Neutrophil (primary cell): Measurements from ENCODE around the gene EML6.

Source experiments
- H3K27ac ChIP-seq: fragments of 200-600 bp; sonication (generic); 2 replicates; pipeline ENCODE4 v1.5.1; 2016; ENCODE audit warnings: mild to moderate bottlenecking, moderate library complexity
- H3K27me3 ChIP-seq: fragments of 200-600 bp; sonication (generic); 2 replicates; pipeline ENCODE4 v1.6.0; 2016; ENCODE audit warnings: mild to moderate bottlenecking
- H3K36me3 ChIP-seq: fragments of 200-600 bp; sonication (generic); 2 replicates; pipeline ENCODE4 v1.5.1; 2017
- H3K4me1 ChIP-seq, 2 experiments: fragments of 200-600 bp in 1 of 2; sonication (generic) in 1 of 2; 1 replicate in 1 of 2; 2 replicates in 1 of 2; pipeline versions ENCODE4 v1.5.1 to v1.6.1; 2013 to 2016; ENCODE audit warnings: low read depth in 1 of 2, low read length in 1 of 2, mild to moderate bottlenecking in 1 of 2, moderate library complexity in 1 of 2; ENCODE audit not compliant: control insufficient read depth in 1 of 2, insufficient read depth in 1 of 2
- H3K4me3 ChIP-seq, 2 experiments: fragments of 200-600 bp in 1 of 2; sonication (generic) in 1 of 2; 1 replicate in 1 of 2; 2 replicates in 1 of 2; pipeline ENCODE4 v1.5.1; 2013 to 2016; ENCODE audit warnings: low read depth in 1 of 2, low read length in 1 of 2, mild to moderate bottlenecking in 1 of 2, moderate library complexity in 1 of 2
- H3K9me3 ChIP-seq: fragments of 200-600 bp; sonication (generic); 2 replicates; pipeline ENCODE4 v1.5.1; 2016
- TF ChIP-seq, protein P1 (sequence below): fragments of 200-600 bp; sonication (generic); IDR thresholded peaks from 2 replicates; pipeline ENCODE4 v1.5.1; 2016; ENCODE audit warnings: antibody characterized with exemption

EML6 gene

DNA sequence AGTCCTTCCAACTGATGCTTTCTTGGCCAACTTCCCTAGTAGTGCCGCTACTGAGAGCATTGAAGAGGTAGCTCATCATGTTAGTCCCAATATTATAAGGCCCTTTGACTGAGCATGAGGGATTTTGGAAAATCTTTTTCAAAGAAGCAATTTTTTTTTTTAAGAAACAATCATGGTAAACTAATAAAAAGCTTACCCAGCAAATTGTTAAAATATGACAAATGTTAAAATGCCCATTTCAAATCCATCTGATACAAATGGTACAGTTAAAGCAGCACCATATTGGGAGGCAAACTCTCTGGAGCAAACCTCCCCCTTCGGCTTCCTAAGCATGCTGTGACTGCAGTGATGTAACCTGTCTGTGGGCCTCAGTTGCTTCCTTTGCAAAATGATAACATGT, 191.2 kb downstream of the EML6 start:
- Histone ChIP-seq H3K4me1 (no peaks in the 10 kb centered on the region), H3K27me3 (no peaks in the 10 kb centered on the region), H3K9me3 (no peaks in the 10 kb centered on the region), H3K27ac (no peak overlapping the region), H3K4me3 (no peak overlapping the region), H3K36me3 (no peaks in the 10 kb centered on the region)
- TF ChIP-seq, protein P1, sequence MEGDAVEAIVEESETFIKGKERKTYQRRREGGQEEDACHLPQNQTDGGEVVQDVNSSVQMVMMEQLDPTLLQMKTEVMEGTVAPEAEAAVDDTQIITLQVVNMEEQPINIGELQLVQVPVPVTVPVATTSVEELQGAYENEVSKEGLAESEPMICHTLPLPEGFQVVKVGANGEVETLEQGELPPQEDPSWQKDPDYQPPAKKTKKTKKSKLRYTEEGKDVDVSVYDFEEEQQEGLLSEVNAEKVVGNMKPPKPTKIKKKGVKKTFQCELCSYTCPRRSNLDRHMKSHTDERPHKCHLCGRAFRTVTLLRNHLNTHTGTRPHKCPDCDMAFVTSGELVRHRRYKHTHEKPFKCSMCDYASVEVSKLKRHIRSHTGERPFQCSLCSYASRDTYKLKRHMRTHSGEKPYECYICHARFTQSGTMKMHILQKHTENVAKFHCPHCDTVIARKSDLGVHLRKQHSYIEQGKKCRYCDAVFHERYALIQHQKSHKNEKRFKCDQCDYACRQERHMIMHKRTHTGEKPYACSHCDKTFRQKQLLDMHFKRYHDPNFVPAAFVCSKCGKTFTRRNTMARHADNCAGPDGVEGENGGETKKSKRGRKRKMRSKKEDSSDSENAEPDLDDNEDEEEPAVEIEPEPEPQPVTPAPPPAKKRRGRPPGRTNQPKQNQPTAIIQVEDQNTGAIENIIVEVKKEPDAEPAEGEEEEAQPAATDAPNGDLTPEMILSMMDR = no peak

DNA sequence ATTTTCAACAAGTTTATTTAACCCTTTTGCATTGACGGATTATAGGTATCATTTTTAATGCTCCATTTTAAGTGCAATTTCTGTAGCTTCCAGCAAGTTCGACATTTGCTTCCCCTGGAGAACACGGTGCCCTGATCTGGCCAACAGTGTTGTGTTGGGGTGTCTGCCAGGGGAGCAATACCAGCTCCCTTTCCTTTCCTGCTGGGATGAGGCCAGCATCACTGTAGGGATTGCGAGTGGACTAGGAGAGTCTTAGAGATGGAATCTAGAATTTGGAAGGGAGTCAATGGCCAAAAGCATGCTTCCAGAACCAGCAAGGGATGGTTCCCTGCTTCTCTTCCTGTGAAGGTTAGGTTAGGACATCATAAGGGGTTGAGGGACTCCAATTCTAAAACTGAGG, 191.6 kb downstream of the EML6 start:
- Histone ChIP-seq H3K4me1 (no peaks in the 10 kb centered on the region), H3K27me3 (no peaks in the 10 kb centered on the region), H3K4me3 (no peak overlapping the region), H3K27ac (no peak overlapping the region), H3K9me3 (no peaks in the 10 kb centered on the region), H3K36me3 (no peaks in the 10 kb centered on the region)
- TF ChIP-seq, protein P1 = no peak

DNA sequence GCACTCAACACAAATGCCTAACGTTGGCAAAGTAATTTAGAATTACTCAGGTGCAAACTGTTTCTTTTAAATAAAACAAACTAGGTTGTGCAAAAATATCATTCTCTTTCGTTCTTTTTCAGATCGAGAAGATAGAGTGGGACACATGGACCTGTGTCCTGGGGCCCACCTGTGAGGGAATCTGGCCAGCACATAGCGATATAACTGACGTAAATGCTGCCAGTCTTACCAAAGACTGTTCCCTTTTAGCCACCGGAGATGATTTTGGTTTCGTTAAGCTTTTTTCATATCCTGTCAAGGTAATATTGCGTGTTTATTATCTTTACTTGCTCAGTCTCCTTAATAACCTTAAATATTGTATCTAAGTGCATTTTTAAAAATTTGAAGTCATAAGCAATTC, 193.2 kb downstream of the EML6 start:
- TF ChIP-seq, protein P1 = no peak
- no peak overlapping the region for H3K4me3 ChIP-seq
- no peaks in the 10 kb centered on the region for H3K36me3 ChIP-seq
- no peaks in the 10 kb centered on the region for H3K9me3 ChIP-seq
- no peaks in the 10 kb centered on the region for H3K27me3 ChIP-seq
- no peak overlapping the region for H3K27ac ChIP-seq
- no peaks in the 10 kb centered on the region for H3K4me1 ChIP-seq

DNA sequence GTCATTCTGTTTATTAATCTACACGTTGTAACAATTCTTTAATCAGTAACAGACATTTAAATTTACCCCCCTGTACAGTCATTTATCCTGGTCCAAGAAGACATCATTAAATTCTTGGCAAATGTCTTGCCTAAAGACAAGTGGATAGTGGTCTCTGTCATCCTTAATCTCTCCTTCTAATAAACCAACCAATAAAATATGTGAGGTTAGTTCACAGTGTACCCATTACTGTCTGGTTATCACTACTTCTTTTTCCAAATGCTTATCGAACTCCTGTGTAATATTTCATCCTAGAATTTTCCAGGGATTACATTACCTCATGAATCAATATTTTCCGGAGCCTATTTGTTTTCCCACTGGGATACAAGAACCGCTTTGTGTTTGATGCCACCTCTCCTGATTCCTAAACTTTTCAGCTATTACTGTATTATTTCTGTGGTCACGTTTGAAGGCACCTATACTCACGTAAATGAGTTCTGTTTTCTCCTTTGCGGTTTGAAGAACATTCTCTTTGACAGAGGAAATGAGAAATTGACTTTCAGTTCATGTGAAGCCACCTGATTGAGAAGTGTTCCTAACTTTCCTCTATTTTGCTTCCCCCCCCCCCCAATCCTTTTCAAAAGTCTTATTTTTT, 195.3 kb downstream of the EML6 start:
- TF ChIP-seq, protein P1 = no peak
- Histone ChIP-seq H3K4me1 (no peaks in the 10 kb centered on the region), H3K36me3 (no peaks in the 10 kb centered on the region), H3K4me3 (no peak overlapping the region), H3K27ac (no peak overlapping the region), H3K9me3 (no peaks in the 10 kb centered on the region), H3K27me3 (no peaks in the 10 kb centered on the region)

DNA sequence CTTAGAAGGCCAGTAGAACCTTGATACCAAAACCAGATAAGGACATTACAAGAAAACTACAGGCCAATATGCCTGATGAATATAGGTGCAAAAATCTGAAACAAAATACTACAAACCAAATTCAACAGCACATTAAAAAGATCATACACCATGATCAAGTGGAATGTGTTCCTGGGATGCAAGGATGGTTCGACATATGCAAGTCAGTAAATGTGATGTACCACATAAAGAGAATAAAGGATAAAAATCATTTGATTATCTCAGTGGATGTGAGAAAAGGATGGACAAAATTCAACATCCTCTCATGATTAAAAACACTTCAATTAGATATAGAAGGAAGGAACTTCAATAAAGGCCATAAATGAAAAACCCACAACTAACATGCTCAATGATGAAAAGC, 197.2 kb downstream of the EML6 start:
- TF ChIP-seq, protein P1 = no peak
- H3K36me3 ChIP-seq = no peaks in the 10 kb centered on the region
- no peak overlapping the region for H3K4me3 ChIP-seq
- no peak overlapping the region for H3K27ac ChIP-seq
- no peaks in the 10 kb centered on the region for H3K4me1 ChIP-seq
- H3K27me3 ChIP-seq = no peaks in the 10 kb centered on the region
- H3K9me3 ChIP-seq = no peaks in the 10 kb centered on the region

DNA sequence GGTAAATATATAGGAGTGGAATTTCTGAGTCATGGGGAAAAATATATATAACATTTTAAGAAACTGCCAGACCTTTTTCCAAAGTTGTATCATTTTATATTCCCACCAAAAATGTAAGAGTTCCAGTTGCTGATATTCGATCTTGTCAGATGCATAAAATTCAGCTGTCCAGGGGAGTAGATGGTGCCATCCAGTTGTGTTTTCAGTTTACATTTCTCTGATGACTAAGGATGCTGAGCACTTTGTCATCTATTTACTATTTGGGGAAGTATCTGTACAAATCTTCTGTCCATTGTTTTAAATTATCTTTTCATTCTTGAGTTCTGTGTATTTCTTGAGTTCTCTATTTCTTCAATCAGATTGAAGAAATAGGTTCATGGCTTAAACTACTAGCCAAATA, 200.7 kb downstream of the EML6 start:
- Histone ChIP-seq H3K27ac (no peak overlapping the region), H3K36me3 (no peaks in the 10 kb centered on the region), H3K4me3 (no peak overlapping the region), H3K4me1 (no peaks in the 10 kb centered on the region), H3K27me3 (no peaks in the 10 kb centered on the region), H3K9me3 (no peaks in the 10 kb centered on the region)
- TF ChIP-seq, protein P1 = no peak
